Fibroblast of lung (primary cell): Measurements from ENCODE around the gene WWOX. TPM values are rescaled to one million over a fixed set of nuclear protein-coding genes. Genes with fewer than 3 reads are reported as not detected.

Source experiments
- DNase-seq, 2 donors: peaks; one replicate each; pipeline versions ENCODE4 v3.0.0 to v3.0.0-alpha.2; 2010; ENCODE audit warnings: low read depth in 2 of 2
- H2AFZ ChIP-seq: 2 replicates; pipeline ENCODE4 v1.5.1; 2012; ENCODE audit warnings: low read length, control low read depth, inconsistent platforms
- H3K27ac ChIP-seq: 2 replicates; pipeline ENCODE4 v1.5.1; 2011; ENCODE audit warnings: low read length, control low read depth; ENCODE audit not compliant: insufficient read depth
- H3K27me3 ChIP-seq: 2 replicates; pipeline ENCODE4 v1.5.1; 2011; ENCODE audit warnings: mild to moderate bottlenecking, low read length; ENCODE audit not compliant: control insufficient read depth, insufficient read depth
- H3K36me3 ChIP-seq: 2 replicates; pipeline ENCODE4 v1.5.1; 2011; ENCODE audit warnings: low read length; ENCODE audit not compliant: control insufficient read depth, insufficient read depth
- H3K4me1 ChIP-seq: 2 replicates; pipeline ENCODE4 v1.5.1; 2011; ENCODE audit warnings: low read length; ENCODE audit not compliant: control insufficient read depth, insufficient read depth; ENCODE audit errors: extremely low read depth
- H3K4me2 ChIP-seq: 2 replicates; pipeline ENCODE4 v1.5.1; 2011; ENCODE audit warnings: low read length, control low read depth; ENCODE audit not compliant: insufficient read depth; ENCODE audit errors: extremely low read depth
- H3K4me3 ChIP-seq, 4 experiments: fragments of 200-600 bp in 1 of 4; sonication (generic) in 1 of 4; replicated peaks in 1 of 4; 2 replicates each; pipeline ENCODE4 v1.5.1; 2011 to 2016; ENCODE audit warnings: low read length in 4 of 4, low read depth in 3 of 4, mild to moderate bottlenecking in 3 of 4, control low read depth in 2 of 4, inconsistent platforms in 1 of 4, mixed read lengths in 1 of 4; ENCODE audit not compliant: insufficient read depth in 1 of 4; ENCODE audit errors: control extremely low read depth in 1 of 4
- H3K79me2 ChIP-seq: 2 replicates; pipeline ENCODE4 v1.5.1; 2012; ENCODE audit warnings: mild to moderate bottlenecking, low read length, inconsistent platforms; ENCODE audit not compliant: control insufficient read depth, insufficient read depth
- H3K9ac ChIP-seq: 2 replicates; pipeline ENCODE4 v1.5.1; 2011; ENCODE audit warnings: mild to moderate bottlenecking, low read length, control low read depth; ENCODE audit not compliant: insufficient read depth
- H3K9me3 ChIP-seq: 2 replicates; pipeline ENCODE4 v1.5.1; 2012; ENCODE audit warnings: low read depth, low read length; ENCODE audit not compliant: control insufficient read depth, insufficient read depth
- H4K20me1 ChIP-seq: 2 replicates; pipeline ENCODE4 v1.5.1; 2011; ENCODE audit warnings: low read length; ENCODE audit not compliant: control insufficient read depth, insufficient read depth; ENCODE audit errors: extremely low read depth
- EZH2 ChIP-seq: IDR thresholded peaks from 2 replicates; pipeline ENCODE4 v1.5.1; 2012; ENCODE audit warnings: low read length, control low read depth, mild to moderate bottlenecking; ENCODE audit errors: missing control alignments
- polyA plus RNA-seq, 2 donors: library from polyadenylated mRNA; depleted of rRNA in 1 of 2; stranded (reverse) in 1 of 2; unstranded in 1 of 2; fragments of >200 nt; gene quantifications; 2 replicates each; pipeline ENCODE4 v1.2.1, GENCODE V29; 2011 to 2012; ENCODE audit warnings: missing spikeins in 1 of 2
- total RNA-seq: library from RNA; depleted of rRNA; stranded (reverse); fragments of >200 nt; gene quantifications from 2 replicates; pipeline ENCODE4 v1.2.1, GENCODE V29; 2014
- TF ChIP-seq, protein P1 (sequence below), 2 donors: IDR thresholded peaks in 1 of 2; conservative IDR thresholded peaks in 1 of 2; 1 replicate in 1 of 2; 2 replicates in 1 of 2; pipeline ENCODE4 v1.5.1; 2011 to 2012; ENCODE audit warnings: low read length in 2 of 2, control low read depth in 1 of 2, inconsistent platforms in 1 of 2, low read depth in 1 of 2, mild to moderate bottlenecking in 1 of 2

The WWOX gene
- total and polyA plus RNA-seq, 2 donors (not counting 1 experiment from before 2014, with no cell fraction given) = 5.6 to 16.3 TPM

DNA sequence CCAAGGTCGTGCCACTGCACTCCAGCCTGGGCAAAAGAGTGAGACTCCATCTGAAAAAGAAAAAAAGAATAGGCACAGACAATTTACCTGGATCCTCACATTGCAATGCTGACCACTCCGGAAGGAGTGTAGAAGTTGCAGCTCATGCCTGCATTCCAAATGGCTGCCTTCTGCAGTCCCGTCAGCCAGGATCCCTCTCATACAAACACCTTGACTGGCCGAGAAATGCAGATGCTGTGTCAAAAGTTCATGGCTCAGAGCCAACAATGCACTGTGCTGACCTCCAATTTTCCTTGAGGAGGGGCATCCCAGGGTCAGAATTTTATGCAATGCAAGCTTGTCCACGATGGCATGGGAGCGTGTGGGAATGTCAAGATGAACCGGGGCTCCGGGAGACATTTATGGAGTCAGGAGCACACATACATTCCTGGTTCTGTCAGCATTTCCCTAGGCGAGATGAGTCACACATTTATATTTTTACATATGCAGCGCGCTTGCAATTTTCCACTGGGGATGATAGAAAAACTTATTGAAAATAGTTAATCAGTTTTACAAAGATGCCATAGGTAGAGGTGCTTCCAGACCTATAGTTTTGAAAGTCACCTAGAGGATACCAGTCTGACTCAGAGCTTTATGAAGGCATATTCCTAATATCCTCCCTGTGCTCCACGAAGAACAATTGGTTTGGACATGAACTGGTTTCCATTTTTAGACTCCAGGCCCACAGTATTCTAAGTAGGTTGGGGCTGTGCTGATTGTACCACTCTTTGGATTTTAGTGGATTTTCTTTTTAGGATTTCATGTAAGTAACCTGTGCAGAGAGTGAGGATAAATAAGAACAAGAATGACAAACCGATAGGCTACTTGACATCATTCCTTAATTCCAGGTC lies 886.5 kb downstream of the WWOX start:
- Histone ChIP-seq H2AFZ (no peak overlapping the region), H3K36me3 (no peaks in the 10 kb centered on the region), H3K27ac (no peak overlapping the region), H3K79me2 (no peaks in the 10 kb centered on the region), H3K9me3 (no peaks in the 10 kb centered on the region), H3K9ac (no peak overlapping the region), H3K4me2 (no peak overlapping the region), H3K4me3 (no peak overlapping the region), H3K4me1 (no peaks in the 10 kb centered on the region), H4K20me1 (no peaks in the 10 kb centered on the region), H3K27me3 (no peaks in the 10 kb centered on the region)
- TF ChIP-seq, protein P1, sequence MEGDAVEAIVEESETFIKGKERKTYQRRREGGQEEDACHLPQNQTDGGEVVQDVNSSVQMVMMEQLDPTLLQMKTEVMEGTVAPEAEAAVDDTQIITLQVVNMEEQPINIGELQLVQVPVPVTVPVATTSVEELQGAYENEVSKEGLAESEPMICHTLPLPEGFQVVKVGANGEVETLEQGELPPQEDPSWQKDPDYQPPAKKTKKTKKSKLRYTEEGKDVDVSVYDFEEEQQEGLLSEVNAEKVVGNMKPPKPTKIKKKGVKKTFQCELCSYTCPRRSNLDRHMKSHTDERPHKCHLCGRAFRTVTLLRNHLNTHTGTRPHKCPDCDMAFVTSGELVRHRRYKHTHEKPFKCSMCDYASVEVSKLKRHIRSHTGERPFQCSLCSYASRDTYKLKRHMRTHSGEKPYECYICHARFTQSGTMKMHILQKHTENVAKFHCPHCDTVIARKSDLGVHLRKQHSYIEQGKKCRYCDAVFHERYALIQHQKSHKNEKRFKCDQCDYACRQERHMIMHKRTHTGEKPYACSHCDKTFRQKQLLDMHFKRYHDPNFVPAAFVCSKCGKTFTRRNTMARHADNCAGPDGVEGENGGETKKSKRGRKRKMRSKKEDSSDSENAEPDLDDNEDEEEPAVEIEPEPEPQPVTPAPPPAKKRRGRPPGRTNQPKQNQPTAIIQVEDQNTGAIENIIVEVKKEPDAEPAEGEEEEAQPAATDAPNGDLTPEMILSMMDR (conservative IDR thresholded peaks at IDR 0.05 in 1 of 2, IDR thresholded peaks at IDR 0.05 in 1 of 2; ENCODE audit: low read depth in 1 of 2, low read length in 2 of 2) = no peak
- TF ChIP-seq EZH2 = no peak
- no peak for DNase-seq

DNA sequence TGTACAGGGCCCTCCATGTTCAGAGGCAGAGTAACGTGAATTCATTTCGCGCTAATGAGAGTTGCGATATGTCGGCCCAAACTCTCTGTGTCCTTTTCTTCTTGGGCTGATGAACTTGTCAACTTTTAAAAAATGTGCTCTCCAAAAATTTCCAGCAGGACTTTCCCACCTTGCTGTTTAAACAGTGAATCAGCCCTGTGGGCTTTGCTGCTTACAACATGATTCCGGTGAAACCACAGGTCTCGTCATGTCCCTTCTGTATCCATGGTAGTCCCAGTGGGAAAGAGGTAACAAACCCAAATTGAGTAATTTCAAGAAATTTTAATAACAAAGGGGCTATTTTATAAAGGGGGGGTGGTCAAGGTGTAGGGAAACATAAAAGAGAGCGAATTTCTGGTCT lies 888.2 kb downstream of the WWOX start:
- H3K4me2 ChIP-seq = no peak overlapping the region
- no peak overlapping the region for H3K4me3 ChIP-seq
- no peak overlapping the region for H2AFZ ChIP-seq
- H3K79me2 ChIP-seq = no peaks in the 10 kb centered on the region
- no peaks in the 10 kb centered on the region for H3K27me3 ChIP-seq
- no peaks in the 10 kb centered on the region for H3K4me1 ChIP-seq
- no peak overlapping the region for H3K27ac ChIP-seq
- no peaks in the 10 kb centered on the region for H3K9me3 ChIP-seq
- no peak for DNase-seq
- no peak overlapping the region for H3K9ac ChIP-seq
- no peak for TF ChIP-seq EZH2
- TF ChIP-seq, protein P1 (conservative IDR thresholded peaks at IDR 0.05 in 1 of 2, IDR thresholded peaks at IDR 0.05 in 1 of 2; ENCODE audit: low read depth in 1 of 2, low read length in 2 of 2) = no peak
- no peaks in the 10 kb centered on the region for H3K36me3 ChIP-seq
- no peaks in the 10 kb centered on the region for H4K20me1 ChIP-seq

DNA sequence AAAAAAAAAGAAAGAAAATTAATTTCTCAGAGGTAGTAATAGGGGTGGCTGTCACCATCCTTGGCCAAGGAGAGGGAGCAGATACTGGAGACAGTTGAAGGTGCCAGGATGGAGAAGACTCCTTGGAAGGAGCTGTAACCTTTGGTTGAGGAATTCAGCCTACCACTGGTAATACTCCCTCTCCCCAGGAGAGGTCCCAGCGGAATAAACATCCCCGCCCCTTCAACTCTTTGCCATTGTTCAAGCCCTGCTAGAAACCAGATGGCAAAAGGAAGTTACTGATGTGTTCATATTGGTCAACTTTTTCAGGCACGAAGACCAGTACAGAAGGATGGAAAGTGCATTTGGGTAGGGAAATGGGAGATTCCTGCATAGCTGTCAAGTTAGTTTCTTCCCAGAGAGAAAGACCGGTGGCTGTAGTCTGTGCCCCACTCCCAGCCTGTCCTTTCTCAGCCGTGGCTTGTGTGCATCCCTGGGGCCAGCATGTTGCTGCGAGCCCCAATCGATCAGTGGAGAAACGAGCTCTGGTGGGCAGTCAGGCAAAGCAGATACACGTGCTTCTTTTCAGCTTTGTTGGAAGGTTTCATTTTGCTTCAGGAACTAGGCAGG lies 889.0 kb downstream of the WWOX start:
- no peak for DNase-seq

More for the DNA sequence above, 889.0 kb downstream of the WWOX start:
- no peaks in the 10 kb centered on the region for H3K9me3 ChIP-seq
- no peaks in the 10 kb centered on the region for H3K4me1 ChIP-seq
- no peak overlapping the region for H3K9ac ChIP-seq
- H3K36me3 ChIP-seq = no peaks in the 10 kb centered on the region
- no peak for TF ChIP-seq EZH2
- TF ChIP-seq, protein P1 (conservative IDR thresholded peaks at IDR 0.05 in 1 of 2, IDR thresholded peaks at IDR 0.05 in 1 of 2; ENCODE audit: low read depth in 1 of 2, low read length in 2 of 2) = no peak
- H4K20me1 ChIP-seq = no peaks in the 10 kb centered on the region
- H2AFZ ChIP-seq = no peak overlapping the region
- H3K79me2 ChIP-seq = no peaks in the 10 kb centered on the region
- H3K27ac ChIP-seq = no peak overlapping the region
- no peak overlapping the region for H3K4me3 ChIP-seq
- H3K27me3 ChIP-seq = no peaks in the 10 kb centered on the region
- H3K4me2 ChIP-seq = no peak overlapping the region
